ENCODE results near the gene NUBP2. TPM values are rescaled to one million over a fixed set of nuclear protein-coding genes. Genes with fewer than 3 reads are reported as not detected.

Gene NUBP2
- total RNA-seq, 1 experiment from 2014 or later, result 89.2 TPM

DNA sequence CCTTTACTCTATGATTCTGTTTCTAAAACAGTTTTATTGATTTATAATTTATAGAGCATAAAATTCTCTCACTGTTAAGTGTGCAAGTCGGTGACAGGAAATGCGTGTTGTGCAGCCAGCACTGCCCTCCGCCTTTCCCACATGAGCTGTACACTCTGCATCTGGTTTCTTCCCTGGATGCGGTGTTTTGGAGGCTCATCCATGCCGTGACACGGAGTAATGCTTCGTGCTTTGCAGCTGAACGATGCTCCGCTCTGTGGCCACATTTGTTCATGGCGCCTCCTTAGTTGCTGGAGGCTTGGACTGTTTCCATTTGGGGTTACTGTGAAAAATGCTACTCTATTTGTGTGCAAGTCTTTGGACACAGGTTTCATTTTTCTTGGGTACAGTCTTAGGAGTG lies 17.9 kb downstream of the NUBP2 start:
- Mint-ChIP-seq H3K27ac (no peak overlapping the region), H3K27me3 (ENCODE audit: low read depth) (peaks cover 12% of the 10 kb centered on the region), H3K4me1 (no peaks in the 10 kb centered on the region)

GRCh38 chr16:1807626-1808025 lies 24.9 kb downstream of the NUBP2 start:
- DNase-seq (ENCODE audit: low spot score) (no peak), ATAC-seq (no peak)
- TF ChIP-seq IRF1 (CRISPR knock-in tag; IDR thresholded peaks at IDR 0.05), result no peak
- TF ChIP-seq GTF2I (CRISPR knock-in tag; conservative IDR thresholded peaks at IDR 0.05), result no peak
- no peak for TF ChIP-seq SP1 (CRISPR knock-in tag; conservative IDR thresholded peaks at IDR 0.05)
- TF ChIP-seq NFATC4 (CRISPR knock-in tag; IDR thresholded peaks at IDR 0.05), result no peak
- no peak for TF ChIP-seq FOXK1 (CRISPR knock-in tag; IDR thresholded peaks at IDR 0.05)
- TF ChIP-seq, protein P1, sequence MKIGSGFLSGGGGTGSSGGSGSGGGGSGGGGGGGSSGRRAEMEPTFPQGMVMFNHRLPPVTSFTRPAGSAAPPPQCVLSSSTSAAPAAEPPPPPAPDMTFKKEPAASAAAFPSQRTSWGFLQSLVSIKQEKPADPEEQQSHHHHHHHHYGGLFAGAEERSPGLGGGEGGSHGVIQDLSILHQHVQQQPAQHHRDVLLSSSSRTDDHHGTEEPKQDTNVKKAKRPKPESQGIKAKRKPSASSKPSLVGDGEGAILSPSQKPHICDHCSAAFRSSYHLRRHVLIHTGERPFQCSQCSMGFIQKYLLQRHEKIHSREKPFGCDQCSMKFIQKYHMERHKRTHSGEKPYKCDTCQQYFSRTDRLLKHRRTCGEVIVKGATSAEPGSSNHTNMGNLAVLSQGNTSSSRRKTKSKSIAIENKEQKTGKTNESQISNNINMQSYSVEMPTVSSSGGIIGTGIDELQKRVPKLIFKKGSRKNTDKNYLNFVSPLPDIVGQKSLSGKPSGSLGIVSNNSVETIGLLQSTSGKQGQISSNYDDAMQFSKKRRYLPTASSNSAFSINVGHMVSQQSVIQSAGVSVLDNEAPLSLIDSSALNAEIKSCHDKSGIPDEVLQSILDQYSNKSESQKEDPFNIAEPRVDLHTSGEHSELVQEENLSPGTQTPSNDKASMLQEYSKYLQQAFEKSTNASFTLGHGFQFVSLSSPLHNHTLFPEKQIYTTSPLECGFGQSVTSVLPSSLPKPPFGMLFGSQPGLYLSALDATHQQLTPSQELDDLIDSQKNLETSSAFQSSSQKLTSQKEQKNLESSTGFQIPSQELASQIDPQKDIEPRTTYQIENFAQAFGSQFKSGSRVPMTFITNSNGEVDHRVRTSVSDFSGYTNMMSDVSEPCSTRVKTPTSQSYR (CRISPR knock-in tag; IDR thresholded peaks at IDR 0.05), result no peak
- no peak for TF ChIP-seq ZNF263 (CRISPR knock-in tag; IDR thresholded peaks at IDR 0.05; ENCODE audit: low read depth)
- TF ChIP-seq, protein P2, sequence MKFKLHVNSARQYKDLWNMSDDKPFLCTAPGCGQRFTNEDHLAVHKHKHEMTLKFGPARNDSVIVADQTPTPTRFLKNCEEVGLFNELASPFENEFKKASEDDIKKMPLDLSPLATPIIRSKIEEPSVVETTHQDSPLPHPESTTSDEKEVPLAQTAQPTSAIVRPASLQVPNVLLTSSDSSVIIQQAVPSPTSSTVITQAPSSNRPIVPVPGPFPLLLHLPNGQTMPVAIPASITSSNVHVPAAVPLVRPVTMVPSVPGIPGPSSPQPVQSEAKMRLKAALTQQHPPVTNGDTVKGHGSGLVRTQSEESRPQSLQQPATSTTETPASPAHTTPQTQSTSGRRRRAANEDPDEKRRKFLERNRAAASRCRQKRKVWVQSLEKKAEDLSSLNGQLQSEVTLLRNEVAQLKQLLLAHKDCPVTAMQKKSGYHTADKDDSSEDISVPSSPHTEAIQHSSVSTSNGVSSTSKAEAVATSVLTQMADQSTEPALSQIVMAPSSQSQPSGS (CRISPR knock-in tag; IDR thresholded peaks at IDR 0.05; ENCODE audit: borderline replicate concordance, low read depth), result no peak
- no peak for TF ChIP-seq MYBL2 (CRISPR knock-in tag; IDR thresholded peaks at IDR 0.05)
- no peak for TF ChIP-seq GABPB1 (CRISPR knock-in tag; IDR thresholded peaks at IDR 0.05)
- no peak for TF ChIP-seq TEAD4 (CRISPR knock-in tag; IDR thresholded peaks at IDR 0.05)
- TF ChIP-seq ZNF416 (CRISPR knock-in tag; IDR thresholded peaks at IDR 0.05), result no peak
- no peak for TF ChIP-seq OVOL2 (CRISPR knock-in tag; IDR thresholded peaks at IDR 0.05; ENCODE audit: borderline replicate concordance)
- no peak for TF ChIP-seq FOXP1 (CRISPR knock-in tag; IDR thresholded peaks at IDR 0.05; ENCODE audit: borderline replicate concordance)
- no peak for TF ChIP-seq ATF3 (CRISPR knock-in tag; conservative IDR thresholded peaks at IDR 0.05)
- no peak for TF ChIP-seq TCF7 (CRISPR knock-in tag; IDR thresholded peaks at IDR 0.05; ENCODE audit: low read depth)
- H3K4me3 Mint-ChIP-seq, result no peak overlapping the region
- H3K36me3 Mint-ChIP-seq, result peaks cover 14% of the 10 kb centered on the region
- no peaks in the 10 kb centered on the region; the same call in none of the 2 replicates for H3K27me3 Mint-ChIP-seq (ENCODE audit: low read depth)
- POLR2A ChIA-PET, result no interaction called here
- no peak overlapping the region for H3K27ac Mint-ChIP-seq
- H3K4me1 Mint-ChIP-seq, result no peaks in the 10 kb centered on the region
- CTCF ChIA-PET, result no interaction called here
- H3K9me3 Mint-ChIP-seq, result peaks cover 8% of the 10 kb centered on the region; the same call in 1 of the 2 replicates

More for the DNA sequence above, 17.9 kb downstream of the NUBP2 start:
- ATAC-seq, result no peak
- Mint-ChIP-seq H3K9me3 (peaks cover 44% of the 10 kb centered on the region), H3K36me3 (peaks cover 31% of the 10 kb centered on the region), H3K4me3 (no peak overlapping the region)
- CTCF ChIA-PET, result no interaction called here
- POLR2A ChIA-PET, result no interaction called here
- TF ChIP-seq IRF2 (CRISPR knock-in tag; IDR thresholded peaks at IDR 0.05; ENCODE audit: borderline replicate concordance, low read depth) (no peak), CREB1 (CRISPR knock-in tag; IDR thresholded peaks at IDR 0.05) (no peak), ZNF423 (CRISPR knock-in tag; IDR thresholded peaks at IDR 0.05) (no peak)
- DNase-seq (ENCODE audit: low spot score), result no peak

GRCh38 chr16:1808691-1809090 lies 25.9 kb downstream of the NUBP2 start:
- H3K36me3 Mint-ChIP-seq, result peaks cover 14% of the 10 kb centered on the region
- ATAC-seq (no peak), DNase-seq (ENCODE audit: low spot score) (no peak)
- H3K27ac Mint-ChIP-seq, result no peak overlapping the region
- H3K4me3 Mint-ChIP-seq, result no peak overlapping the region
- H3K4me1 Mint-ChIP-seq, result no peaks in the 10 kb centered on the region
- no peaks in the 10 kb centered on the region; the same call in 1 of the 2 replicates for H3K27me3 Mint-ChIP-seq (ENCODE audit: low read depth)
- ChIA-PET POLR2A (no interaction called here), CTCF (no interaction called here)
- peaks cover 7% of the 10 kb centered on the region; the same call in 1 of the 2 replicates for H3K9me3 Mint-ChIP-seq
- TF ChIP-seq NFATC4 (CRISPR knock-in tag; IDR thresholded peaks at IDR 0.05) (no peak), PRDM15 (CRISPR knock-in tag; IDR thresholded peaks at IDR 0.05) (no peak)
- TF ChIP-seq, protein P3, sequence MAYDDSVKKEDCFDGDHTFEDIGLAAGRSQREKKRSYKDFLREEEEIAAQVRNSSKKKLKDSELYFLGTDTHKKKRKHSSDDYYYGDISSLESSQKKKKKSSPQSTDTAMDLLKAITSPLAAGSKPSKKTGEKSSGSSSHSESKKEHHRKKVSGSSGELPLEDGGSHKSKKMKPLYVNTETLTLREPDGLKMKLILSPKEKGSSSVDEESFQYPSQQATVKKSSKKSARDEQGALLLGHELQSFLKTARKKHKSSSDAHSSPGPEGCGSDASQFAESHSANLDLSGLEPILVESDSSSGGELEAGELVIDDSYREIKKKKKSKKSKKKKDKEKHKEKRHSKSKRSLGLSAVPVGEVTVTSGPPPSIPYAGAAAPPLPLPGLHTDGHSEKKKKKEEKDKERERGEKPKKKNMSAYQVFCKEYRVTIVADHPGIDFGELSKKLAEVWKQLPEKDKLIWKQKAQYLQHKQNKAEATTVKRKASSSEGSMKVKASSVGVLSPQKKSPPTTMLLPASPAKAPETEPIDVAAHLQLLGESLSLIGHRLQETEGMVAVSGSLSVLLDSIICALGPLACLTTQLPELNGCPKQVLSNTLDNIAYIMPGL (CRISPR knock-in tag; IDR thresholded peaks at IDR 0.05), result no peak
